ENCODE data around the gene KIF7.

KIF7 gene

GRCh38 chr15:89578146-89578545, 77.1 kb downstream of the KIF7 start:
- no peak for DNase-seq (ENCODE audit: extremely low read depth, low read depth)
- TF ChIP-seq, protein P1, sequence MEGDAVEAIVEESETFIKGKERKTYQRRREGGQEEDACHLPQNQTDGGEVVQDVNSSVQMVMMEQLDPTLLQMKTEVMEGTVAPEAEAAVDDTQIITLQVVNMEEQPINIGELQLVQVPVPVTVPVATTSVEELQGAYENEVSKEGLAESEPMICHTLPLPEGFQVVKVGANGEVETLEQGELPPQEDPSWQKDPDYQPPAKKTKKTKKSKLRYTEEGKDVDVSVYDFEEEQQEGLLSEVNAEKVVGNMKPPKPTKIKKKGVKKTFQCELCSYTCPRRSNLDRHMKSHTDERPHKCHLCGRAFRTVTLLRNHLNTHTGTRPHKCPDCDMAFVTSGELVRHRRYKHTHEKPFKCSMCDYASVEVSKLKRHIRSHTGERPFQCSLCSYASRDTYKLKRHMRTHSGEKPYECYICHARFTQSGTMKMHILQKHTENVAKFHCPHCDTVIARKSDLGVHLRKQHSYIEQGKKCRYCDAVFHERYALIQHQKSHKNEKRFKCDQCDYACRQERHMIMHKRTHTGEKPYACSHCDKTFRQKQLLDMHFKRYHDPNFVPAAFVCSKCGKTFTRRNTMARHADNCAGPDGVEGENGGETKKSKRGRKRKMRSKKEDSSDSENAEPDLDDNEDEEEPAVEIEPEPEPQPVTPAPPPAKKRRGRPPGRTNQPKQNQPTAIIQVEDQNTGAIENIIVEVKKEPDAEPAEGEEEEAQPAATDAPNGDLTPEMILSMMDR (IDR thresholded peaks at IDR 0.05; ENCODE audit: low read depth, low read length), result no peak
